Aorta (tissue), 5 donors: ENCODE results near the gene NPC1. TPM values are rescaled to one million over a fixed set of nuclear protein-coding genes. Genes with fewer than 3 reads are reported as not detected.

Experiments
- ATAC-seq: fragments of 200-7000 bp; cut with Tn5 transposase; one replicate; pipeline ENCODE4 v1.9.1; 2022; ENCODE audit warnings: moderate library complexity; ENCODE audit not compliant: low FRiP score
- DNase-seq, 2 donors: peaks; one replicate each; pipeline ENCODE4 v3.0.0-alpha.2; 2020
- H3K27ac ChIP-seq, 2 donors: one replicate each; pipeline ENCODE4 v1.5.1; 2013; ENCODE audit warnings: low read length in 2 of 2, mild to moderate bottlenecking in 2 of 2, moderate library complexity in 2 of 2, control low read depth in 1 of 2, inconsistent platforms in 1 of 2, low read depth in 1 of 2
- H3K27me3 ChIP-seq, 2 donors: one replicate each; pipeline ENCODE4 v1.6.1; 2013; ENCODE audit warnings: control low read depth in 1 of 2, low read length in 1 of 2, mild to moderate bottlenecking in 1 of 2, moderate library complexity in 1 of 2; ENCODE audit not compliant: insufficient read depth in 2 of 2, control insufficient read depth in 1 of 2
- H3K36me3 ChIP-seq, 2 donors: one replicate each; pipeline ENCODE4 v1.6.1; 2013; ENCODE audit warnings: control low read depth in 1 of 2, low read length in 1 of 2, mild to moderate bottlenecking in 1 of 2; ENCODE audit not compliant: insufficient read depth in 2 of 2, control insufficient read depth in 1 of 2
- H3K4me1 ChIP-seq, 2 donors: one replicate each; pipeline ENCODE4 v1.6.1; 2013; ENCODE audit warnings: low read length in 2 of 2, control low read depth in 1 of 2, mild to moderate bottlenecking in 1 of 2, moderate library complexity in 1 of 2; ENCODE audit not compliant: insufficient read depth in 2 of 2, control insufficient read depth in 1 of 2
- H3K4me3 ChIP-seq, 2 donors: one replicate each; pipeline ENCODE4 v1.5.1; 2013; ENCODE audit warnings: low read length in 2 of 2, control low read depth in 1 of 2, mild to moderate bottlenecking in 1 of 2
- H3K9me3 ChIP-seq: one replicate; pipeline ENCODE4 v1.6.1; 2013; ENCODE audit warnings: mild to moderate bottlenecking, low read length; ENCODE audit not compliant: control insufficient read depth
- WGBS, 2 donors: extraction: QIAGEN DNeasy Blood & Tissue Kit; methylation state at CpG; one replicate each; pipeline ENCODE4 v1.1.7; 2013; 5-methylcytosine and 5-hydroxymethylcytosine counted together
- intact Hi-C, 2 donors: fragments of 100-400 bp; cut with DNase I; formaldehyde crosslinking; loops; one replicate each; pipeline versions ENCODE4 v1.14.2 to v1.15.0; 2022
- long read RNA-seq, 2 donors: library from polyadenylated mRNA; unstranded; transcript quantifications; one replicate each; pipeline ENCODE4 v2.0.0, GENCODE V29; 2020 to 2021
- polyA plus RNA-seq, 2 donors: library from polyadenylated mRNA; stranded (reverse); fragments of 200-250 nt; gene quantifications; one replicate each; pipeline ENCODE4 v1.2.3, GENCODE V29; 2013
- total RNA-seq, 2 donors: library from RNA; stranded (reverse); fragmentation: NEBNext Ultra II Directional; extraction: Animal tissue kit (Norgen Biotek cat#: 25700); gene quantifications; one replicate each; pipeline ENCODE4 v1.2.1, GENCODE V29; 2021
- donor health status: healthy with polysubstance abuse.
- donor health status: Bipolar disorder and iron deficiency.
- donor health status: DM: no; HTN: no; CAD: no.
- donor health status: DM: no; HTN: no; CAD: no.
- donor health status: DM: yes; HTN: yes; CAD: no.

The NPC1 gene
- total RNA-seq (10 to 100 TPM; 57.6 to 81.0 TPM), polyA plus RNA-seq (10 to 100 TPM; 16.2 to 29.8 TPM)
- long read RNA-seq, donor 1, full-length matches to known transcripts, result 1 of 65 reads
- long read RNA-seq, donor 1, partial matches to known transcripts, result 29 of 65 reads
- long read RNA-seq, donor 1, other reads (novel, unspliced or antisense), result 35 of 65 reads
- long read RNA-seq, donor 2, full-length matches to known transcripts, result 9 of 45 reads
- long read RNA-seq, donor 2, partial matches to known transcripts, result 12 of 45 reads
- long read RNA-seq, donor 2, other reads (novel, unspliced or antisense), result 24 of 45 reads

DNA sequence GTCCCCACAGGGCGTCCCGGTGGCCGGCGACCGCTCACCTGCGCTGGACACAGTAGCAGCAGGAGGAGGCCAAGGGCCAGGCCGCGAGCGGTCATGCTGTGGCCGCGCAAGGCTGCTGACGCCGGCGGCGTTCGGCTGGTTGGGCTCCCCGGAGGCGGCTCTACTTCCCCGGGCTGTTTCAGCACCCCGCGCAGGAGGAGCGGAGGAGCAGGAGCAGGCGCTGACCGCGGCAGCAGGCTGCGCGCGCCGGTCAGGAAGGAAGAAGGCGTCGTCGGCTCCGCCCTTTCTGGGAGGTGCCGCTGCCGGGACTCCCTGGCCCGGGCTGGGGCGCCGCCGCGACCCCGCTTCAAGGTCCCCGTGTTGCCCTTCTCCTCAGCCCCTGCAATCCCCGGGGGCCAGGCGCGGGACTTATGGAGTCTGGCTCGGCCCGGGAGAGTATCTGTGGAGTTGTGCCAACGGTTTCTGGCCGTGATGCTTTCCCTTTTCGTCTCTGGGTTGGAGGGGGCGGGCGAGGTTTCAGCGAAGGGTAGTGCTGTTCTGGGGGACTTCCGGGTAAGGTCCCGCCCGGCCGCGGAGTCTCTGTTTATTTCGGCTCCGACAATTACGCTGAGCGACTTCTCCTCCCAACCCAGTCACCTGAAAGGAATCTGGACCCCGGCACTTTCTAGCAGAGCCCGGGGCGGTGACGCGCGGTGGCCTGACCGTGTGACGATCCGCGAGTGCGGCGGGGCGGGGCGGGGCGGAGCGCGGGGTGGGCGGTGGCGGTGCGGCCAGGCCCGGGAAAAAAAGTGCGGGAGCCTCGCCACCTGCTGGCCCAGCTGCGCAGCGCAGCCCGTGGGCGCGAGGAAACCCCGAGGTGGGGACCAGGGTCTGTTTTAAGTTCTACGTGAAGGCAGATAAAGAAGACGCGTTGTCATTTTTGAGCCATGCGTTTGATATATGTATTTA, at the start of gene NPC1:
Gene NPC1 (minus strand): TSS at position 258 of the 948 bp plus-strand sequence. CDS start 163 bp downstream, at position 95.
- H3K36me3 ChIP-seq, result no peaks in the 10 kb centered on the region
- peak within 1 kb of the TSS; percentile 74 to 94 for H3K4me3 ChIP-seq
- intact Hi-C loops, result loop anchor here (5.0 kb wide), 2 partner anchors 69 to 84 kb away; partner anchors contain the start of gene RMC1 (in 1 of the 2)
- DNase-seq (peak; percentile 97 to 98), ATAC-seq (peak; percentile 100)
- H3K27ac ChIP-seq, result peak within 1 kb of the TSS; percentile 93 to 95
- 0% methylated on average over 74 to 95 of the region's 95 CpGs for WGBS, 2 donors
- no peaks in the 10 kb centered on the region for H3K27me3 ChIP-seq
- H3K4me1 ChIP-seq, result peaks cover 0 to 6% of the 10 kb centered on the region in 2 donors
- H3K9me3 ChIP-seq, result no peaks in the 10 kb centered on the region

DNA sequence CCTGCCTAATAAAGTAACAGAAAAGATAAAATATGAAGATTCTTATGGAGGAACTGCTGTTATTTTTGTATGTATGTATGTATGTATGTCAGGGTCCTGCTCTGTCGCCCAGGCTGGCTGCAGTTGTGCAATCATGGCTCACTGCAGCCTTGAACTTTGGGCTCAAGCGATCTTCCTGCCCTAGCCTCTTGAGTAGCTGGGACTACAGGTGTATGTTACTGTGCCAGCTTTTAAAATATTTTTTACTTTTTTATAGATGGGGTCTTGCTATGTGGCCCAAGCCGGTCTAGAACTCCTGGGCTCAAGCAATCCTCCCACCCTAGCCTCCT, 49.7 kb upstream of the NPC1 start:
- H3K4me1 ChIP-seq, result no peaks in the 10 kb centered on the region
- no peak overlapping the region for H3K27ac ChIP-seq
- H3K27me3 ChIP-seq, result no peaks in the 10 kb centered on the region
- no peak for ATAC-seq
- 86 to 96% methylated on average over 3 of the region's 3 CpGs for WGBS, 2 donors
- H3K36me3 ChIP-seq, result no peaks in the 10 kb centered on the region
- no peaks in the 10 kb centered on the region for H3K9me3 ChIP-seq
- no peak for DNase-seq
- intact Hi-C loops, result no loop called here
- no peak overlapping the region for H3K4me3 ChIP-seq

DNA sequence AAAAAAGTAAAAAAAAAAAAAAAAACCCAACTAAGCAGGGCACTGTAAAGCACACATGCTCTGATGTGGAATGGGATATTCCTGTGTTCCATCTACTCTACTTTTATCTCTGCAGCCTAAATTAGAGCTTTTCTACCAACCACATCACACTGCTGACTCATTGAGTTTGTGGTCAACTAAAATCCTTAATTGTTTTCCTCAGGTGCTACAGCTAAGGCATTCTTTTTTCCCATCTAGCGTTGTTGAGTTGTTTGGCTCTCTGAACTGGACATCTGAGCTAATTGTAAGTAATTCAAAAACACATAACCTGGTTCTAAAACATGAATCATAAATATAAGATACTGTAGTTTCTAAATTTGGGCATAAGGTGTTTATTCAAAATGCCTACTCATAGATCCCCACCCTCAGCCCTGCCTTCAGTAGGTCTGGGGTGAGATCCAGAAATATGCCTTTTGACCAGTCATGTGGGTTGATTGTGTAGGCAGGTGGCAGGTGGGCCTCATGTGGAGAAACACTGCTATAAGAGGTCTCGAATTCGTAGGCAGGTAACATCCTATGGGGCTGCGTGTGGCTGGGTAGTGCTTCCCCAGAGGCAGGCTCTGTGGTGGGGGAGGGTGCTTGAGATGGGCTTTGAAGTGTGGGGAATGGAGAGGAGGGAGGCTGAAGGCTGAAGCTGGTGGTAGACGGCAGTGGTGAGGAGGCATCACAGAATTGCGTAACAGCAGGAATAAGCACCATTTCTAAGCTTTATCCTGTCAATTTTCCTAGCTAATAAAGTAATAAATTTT, 49.2 kb upstream of the NPC1 start:
- H3K4me1 ChIP-seq, result no peaks in the 10 kb centered on the region
- DNase-seq (no peak), ATAC-seq (no peak)
- no peak overlapping the region for H3K4me3 ChIP-seq
- no peaks in the 10 kb centered on the region for H3K9me3 ChIP-seq
- no peak overlapping the region for H3K27ac ChIP-seq
- no peaks in the 10 kb centered on the region for H3K36me3 ChIP-seq
- intact Hi-C loops, result no loop called here
- WGBS, 2 donors, result 72 to 76% methylated on average over 6 of the region's 6 CpGs
- no peaks in the 10 kb centered on the region for H3K27me3 ChIP-seq

DNA sequence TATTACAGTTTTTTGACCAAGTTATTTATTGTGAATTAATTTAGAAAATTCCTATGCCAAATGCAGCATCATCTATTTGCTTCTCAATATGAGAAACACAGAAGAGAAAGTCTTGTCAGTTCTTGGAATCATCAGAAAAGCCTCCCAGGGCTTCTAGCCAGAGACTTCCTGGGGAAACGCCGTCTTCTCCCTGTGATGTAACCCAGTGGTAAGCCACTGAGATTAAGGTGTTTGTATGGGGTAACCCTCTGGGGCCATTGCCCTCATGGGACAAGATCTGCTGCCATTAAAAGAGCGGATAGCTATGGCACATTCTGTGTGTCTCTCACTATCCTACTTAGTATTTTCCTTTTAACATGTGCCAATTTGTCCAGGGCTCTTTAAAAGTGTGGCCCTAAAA, 48.4 kb upstream of the NPC1 start:
- DNase-seq, result no peak
- WGBS, 2 donors, result 71 to 73% methylated on average over 3 of the region's 3 CpGs
- no peak for ATAC-seq
- H3K4me1 ChIP-seq, result no peaks in the 10 kb centered on the region
- no peaks in the 10 kb centered on the region for H3K9me3 ChIP-seq
- intact Hi-C loops, result no loop called here
- no peaks in the 10 kb centered on the region for H3K27me3 ChIP-seq
- H3K4me3 ChIP-seq, result no peak overlapping the region
- H3K36me3 ChIP-seq, result no peaks in the 10 kb centered on the region
- no peak overlapping the region for H3K27ac ChIP-seq

DNA sequence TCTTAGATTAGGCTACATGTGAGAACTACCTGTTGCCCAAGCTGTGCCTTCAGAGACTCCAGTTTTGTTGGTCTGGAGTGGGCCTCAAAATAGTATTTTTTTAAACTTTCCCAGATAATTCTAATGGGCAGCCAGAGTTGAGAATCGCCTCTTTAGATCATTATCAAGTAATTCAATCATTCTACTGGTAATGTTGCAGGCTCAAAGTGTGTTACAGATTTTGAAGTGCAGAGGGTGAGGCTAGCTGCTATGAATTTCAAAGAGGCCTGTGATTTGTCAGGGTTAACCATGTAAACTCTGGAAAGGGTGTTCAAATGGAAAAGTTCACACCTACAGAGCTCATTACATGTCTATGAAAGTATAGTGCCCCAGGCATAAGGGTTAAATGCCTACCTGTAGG, 46.3 kb upstream of the NPC1 start:
- H3K27ac ChIP-seq, result no peak overlapping the region
- H3K4me3 ChIP-seq, result no peak overlapping the region
- ATAC-seq (no peak), DNase-seq (no peak)
- no peaks in the 10 kb centered on the region for H3K9me3 ChIP-seq
- intact Hi-C loops, result no loop called here
- H3K36me3 ChIP-seq, result no peaks in the 10 kb centered on the region
- H3K27me3 ChIP-seq, result no peaks in the 10 kb centered on the region
- 82 to 92% methylated on average over 1 of the region's 1 CpG for WGBS, 2 donors
- no peaks in the 10 kb centered on the region for H3K4me1 ChIP-seq

DNA sequence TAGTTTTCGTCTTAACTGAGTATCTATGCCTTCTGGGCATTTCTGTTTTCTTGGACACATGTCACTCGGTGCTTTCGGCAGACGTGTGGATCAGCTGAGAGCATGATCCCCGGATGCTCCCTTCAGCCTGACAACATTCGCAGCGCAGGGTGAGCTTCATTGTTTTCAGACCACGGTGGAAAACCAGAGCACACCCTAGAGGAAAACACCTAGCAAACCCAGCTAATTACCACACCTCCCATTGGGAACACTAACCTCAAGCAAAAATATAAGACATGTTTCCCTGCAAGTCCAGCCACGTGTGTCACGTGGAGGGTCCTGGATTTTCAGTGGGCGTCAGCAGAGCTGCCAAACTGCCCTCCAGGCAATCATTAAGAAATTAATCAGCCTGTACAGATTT, 45.4 kb upstream of the NPC1 start:
- DNase-seq (no peak), ATAC-seq (no peak)
- WGBS, 2 donors, result 18 to 24% methylated on average over 11 of the region's 11 CpGs
- no peak overlapping the region for H3K4me3 ChIP-seq
- H3K27me3 ChIP-seq, result no peaks in the 10 kb centered on the region
- no peaks in the 10 kb centered on the region for H3K9me3 ChIP-seq
- intact Hi-C loops, result no loop called here
- H3K27ac ChIP-seq, result no peak overlapping the region
- no peaks in the 10 kb centered on the region for H3K4me1 ChIP-seq
- no peaks in the 10 kb centered on the region for H3K36me3 ChIP-seq

DNA sequence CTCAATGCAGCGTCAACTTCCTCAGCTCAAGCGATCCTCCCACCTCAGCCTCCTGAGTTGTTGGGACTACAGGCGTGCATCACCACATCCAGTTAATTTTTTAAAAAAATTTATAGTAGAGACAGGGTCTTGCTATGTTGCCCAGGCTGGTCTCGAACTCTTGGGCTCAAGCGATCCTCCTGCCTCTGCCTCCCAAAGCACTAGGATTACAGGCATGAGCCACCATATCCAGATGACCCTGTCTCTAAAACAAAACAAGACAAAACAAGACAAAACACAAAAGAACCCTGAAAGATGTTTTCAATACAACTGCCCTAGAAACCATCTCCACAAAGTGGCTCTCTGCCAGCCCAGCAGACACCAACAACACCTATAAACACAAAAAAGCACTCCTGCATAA, 45.0 kb upstream of the NPC1 start:
- Histone ChIP-seq H3K27ac (no peak overlapping the region), H3K27me3 (no peaks in the 10 kb centered on the region), H3K9me3 (no peaks in the 10 kb centered on the region), H3K36me3 (no peaks in the 10 kb centered on the region), H3K4me3 (no peak overlapping the region), H3K4me1 (no peaks in the 10 kb centered on the region)
- intact Hi-C loops, result no loop called here
- no peak for ATAC-seq
- no peak for DNase-seq
- 95 to 96% methylated on average over 5 of the region's 5 CpGs for WGBS, 2 donors

DNA sequence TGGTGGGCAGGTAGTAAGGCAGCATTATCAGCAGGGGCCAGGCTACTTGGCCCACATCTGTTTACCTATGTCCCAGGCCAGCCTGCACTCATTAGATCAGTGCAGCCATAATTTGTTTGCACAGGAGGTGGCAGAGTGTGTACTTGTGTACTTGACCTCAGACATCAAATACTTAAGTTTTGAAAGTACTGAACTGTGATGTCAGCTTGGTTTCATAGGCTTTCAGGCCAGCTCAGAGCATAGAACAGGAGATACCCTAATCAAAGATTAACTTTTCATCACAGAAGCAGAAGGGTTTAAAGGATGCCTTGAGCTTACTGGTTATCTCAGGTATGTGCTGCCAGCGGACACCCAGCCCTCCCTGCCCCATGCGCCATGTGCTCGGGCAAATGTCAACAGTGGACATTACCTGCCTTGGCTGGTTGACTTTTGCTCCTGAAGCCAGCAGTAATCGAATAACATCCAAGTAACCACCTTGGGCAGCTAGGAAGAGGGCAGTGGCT, 43.2 kb upstream of the NPC1 start:
- intact Hi-C loops, result no loop called here
- WGBS, 2 donors, result 92% methylated on average over 4 of the region's 4 CpGs
- Histone ChIP-seq H3K9me3 (no peaks in the 10 kb centered on the region), H3K4me1 (no peaks in the 10 kb centered on the region), H3K27ac (no peak overlapping the region), H3K36me3 (no peaks in the 10 kb centered on the region), H3K27me3 (no peaks in the 10 kb centered on the region), H3K4me3 (no peak overlapping the region)
- ATAC-seq (peak; percentile 30), DNase-seq (no peak)
